GM23248 (cell line): ENCODE results near the gene GLRX2.

Source experiments
- EZH2 ChIP-seq: fragments of 200-600 bp; sonication (generic); IDR thresholded peaks from 2 replicates; pipeline ENCODE4 v1.6.1; 2018; ENCODE audit warnings: antibody characterized with exemption, mild to moderate bottlenecking; ENCODE audit not compliant: insufficient read depth, poor library complexity, severe bottlenecking
- EZH2phosphoT487 ChIP-seq: fragments of 200-600 bp; sonication (generic); IDR thresholded peaks from 2 replicates; pipeline ENCODE4 v1.6.1; 2018; ENCODE audit warnings: antibody characterized with exemption, moderate library complexity, mild to moderate bottlenecking, low read depth; ENCODE audit not compliant: insufficient read depth

- no peak for TF ChIP-seq EZH2
- TF ChIP-seq EZH2phosphoT487 = no peak
Observed at GRCh38 chr1:193111641-193112090, 6.5 kb upstream of the GLRX2 start.
